ENCODE data around the gene CFAP97D1.

The CFAP97D1 gene

GRCh38 chr17:43803758-43804157 lies 23.5 kb downstream of the CFAP97D1 start:
- DNase-seq (ENCODE audit: low read depth) = no peak
- no peak for TF ChIP-seq CTCF (IDR thresholded peaks at IDR 0.05; ENCODE audit: insufficient read depth, low read depth, low read length, missing control alignments)
- no peak overlapping the region for H3K4me3 ChIP-seq (ENCODE audit: low read depth, low read length)

GRCh38 chr17:43805117-43805516 lies 24.9 kb downstream of the CFAP97D1 start:
- H3K4me3 ChIP-seq (ENCODE audit: low read depth, low read length) = no peak overlapping the region
- TF ChIP-seq CTCF (IDR thresholded peaks at IDR 0.05; ENCODE audit: insufficient read depth, low read depth, low read length, missing control alignments) = no peak
- no peak for DNase-seq (ENCODE audit: low read depth)

- no peak overlapping the region for H3K4me3 ChIP-seq (ENCODE audit: low read depth, low read length)
- no peak for DNase-seq (ENCODE audit: low read depth)
- TF ChIP-seq CTCF (IDR thresholded peaks at IDR 0.05; ENCODE audit: insufficient read depth, low read depth, low read length, missing control alignments) = no peak
Observed at GRCh38 chr17:43808076-43808475, 27.8 kb downstream of the CFAP97D1 start.

- no peak overlapping the region for H3K4me3 ChIP-seq (ENCODE audit: low read depth, low read length)
- no peak for TF ChIP-seq CTCF (IDR thresholded peaks at IDR 0.05; ENCODE audit: insufficient read depth, low read depth, low read length, missing control alignments)
- DNase-seq (ENCODE audit: low read depth) = no peak
Observed at GRCh38 chr17:43809121-43809520, 28.9 kb downstream of the CFAP97D1 start.

- TF ChIP-seq CTCF (IDR thresholded peaks at IDR 0.05; ENCODE audit: insufficient read depth, low read depth, low read length, missing control alignments) = no peak
- no peak for DNase-seq (ENCODE audit: low read depth)
- H3K4me3 ChIP-seq (ENCODE audit: low read depth, low read length) = no peak overlapping the region
Observed at GRCh38 chr17:43810226-43810715, 30.0 kb downstream of the CFAP97D1 start.

- DNase-seq (ENCODE audit: low read depth) = no peak
- H3K4me3 ChIP-seq (ENCODE audit: low read depth, low read length) = no peak overlapping the region
- no peak for TF ChIP-seq CTCF (IDR thresholded peaks at IDR 0.05; ENCODE audit: insufficient read depth, low read depth, low read length, missing control alignments)
Observed at GRCh38 chr17:43810823-43811222, 30.6 kb downstream of the CFAP97D1 start.
